Hepatocyte (in vitro differentiated cells): ENCODE results near the gene TANC1. TPM values are rescaled to one million over a fixed set of nuclear protein-coding genes. Genes with fewer than 3 reads are reported as not detected.

ENCODE experiments used
- DNase-seq: peaks from one replicate; pipeline ENCODE4 v3.0.0-alpha.2; 2016; ENCODE audit warnings: low spot score
- H2AFZ ChIP-seq: fragments of 200-600 bp; sonication (generic); 2 replicates; pipeline ENCODE4 v1.6.0; 2016; ENCODE audit warnings: antibody characterized with exemption, mild to moderate bottlenecking
- H3K27ac ChIP-seq: fragments of 200-600 bp; sonication (generic); 2 replicates; pipeline ENCODE4 v1.5.1; 2016; ENCODE audit warnings: mild to moderate bottlenecking
- H3K27me3 ChIP-seq: fragments of 200-600 bp; sonication (generic); 2 replicates; pipeline ENCODE4 v1.6.1; 2016
- H3K36me3 ChIP-seq: fragments of 200-600 bp; sonication (generic); replicated peaks from 2 replicates; pipeline ENCODE4 v1.5.1; 2016; ENCODE audit warnings: low read depth; ENCODE audit not compliant: insufficient read depth
- H3K4me1 ChIP-seq: fragments of 200-600 bp; sonication (generic); 2 replicates; pipeline ENCODE4 v1.5.1; 2016; ENCODE audit warnings: mild to moderate bottlenecking, moderate library complexity; ENCODE audit not compliant: insufficient read depth
- H3K4me2 ChIP-seq: fragments of 200-600 bp; sonication (generic); 2 replicates; pipeline ENCODE4 v1.6.0; 2016
- H3K4me3 ChIP-seq: fragments of 200-600 bp; sonication (generic); 2 replicates; pipeline ENCODE4 v1.5.1; 2016; ENCODE audit warnings: mild to moderate bottlenecking
- H3K79me2 ChIP-seq: fragments of 200-600 bp; sonication (generic); 2 replicates; pipeline ENCODE4 v1.6.0; 2017; ENCODE audit warnings: mild to moderate bottlenecking
- H3K9me2 ChIP-seq: fragments of 200-600 bp; sonication (generic); replicated peaks from 2 replicates; pipeline ENCODE4 v1.6.0; 2017; ENCODE audit warnings: mild to moderate bottlenecking; ENCODE audit not compliant: insufficient read depth
- H3K9me3 ChIP-seq: fragments of 200-600 bp; sonication (generic); 2 replicates; pipeline ENCODE4 v1.5.1; 2016; ENCODE audit warnings: low read depth, mild to moderate bottlenecking
- H4K20me1 ChIP-seq: fragments of 200-600 bp; sonication (generic); 2 replicates; pipeline ENCODE4 v1.6.0; 2016; ENCODE audit warnings: mild to moderate bottlenecking; ENCODE audit not compliant: insufficient read depth, poor library complexity, severe bottlenecking
- EZH2 ChIP-seq: fragments of 200-600 bp; sonication (generic); IDR thresholded peaks from 2 replicates; pipeline ENCODE4 v1.6.1; 2016; ENCODE audit warnings: antibody characterized with exemption, mild to moderate bottlenecking, borderline replicate concordance
- EZH2phosphoT487 ChIP-seq: fragments of 200-600 bp; sonication (generic); IDR thresholded peaks from one replicate; pipeline ENCODE4 v1.6.1; 2018; ENCODE audit warnings: antibody characterized with exemption, mild to moderate bottlenecking, low read depth, moderate library complexity; ENCODE audit not compliant: unreplicated experiment, severe bottlenecking
- WGBS: methylation state at CpG from one replicate; pipeline ENCODE4 v1.1.6; 2016; ENCODE audit warnings: low lambda C conversion rate; ENCODE audit errors: missing lambda C conversion rate; 5-methylcytosine and 5-hydroxymethylcytosine counted together
- polyA plus RNA-seq: library from polyadenylated mRNA; unstranded; fragments of >200 nt; fragmentation: Nextera tagmentation; extraction: Ambion mirVana; gene quantifications from 2 replicates; pipeline ENCODE4 v1.2.1, GENCODE V29; 2016
- total RNA-seq: library from RNA; depleted of rRNA; stranded (reverse); fragments of >200 nt; gene quantifications from 2 replicates; pipeline ENCODE4 v1.2.3, GENCODE V29; 2014
- TF ChIP-seq, protein P1 (sequence below): fragments of 200-600 bp; sonication (generic); IDR thresholded peaks from 2 replicates; pipeline ENCODE4 v1.5.1; 2016; ENCODE audit warnings: antibody characterized with exemption, mild to moderate bottlenecking; ENCODE audit not compliant: poor library complexity

The TANC1 gene
- total and polyA plus RNA-seq, 2 experiments from 2014 or later, result 8.3 to 18.5 TPM

DNA sequence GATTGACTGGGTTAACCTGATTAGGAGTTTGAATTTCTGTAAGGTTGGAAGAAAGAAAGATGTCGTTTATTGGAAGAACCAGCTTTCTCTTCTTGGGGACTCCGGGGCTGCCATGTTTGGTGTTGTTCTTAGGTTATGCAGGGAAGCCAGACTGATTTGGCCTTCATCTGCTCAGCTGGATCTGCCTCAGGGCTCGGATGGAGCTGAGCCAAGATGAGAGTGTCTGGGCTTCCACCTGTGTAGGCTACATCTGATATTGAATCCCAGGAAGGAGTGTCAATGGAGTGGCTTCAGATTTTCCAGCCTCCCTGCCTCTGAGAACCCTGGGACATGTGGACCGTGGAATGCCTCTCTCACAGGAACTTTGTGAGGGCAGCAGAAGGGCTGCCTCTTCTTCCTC, 192.0 kb downstream of the TANC1 start:
- Histone ChIP-seq H3K9me2 (no peaks in the 10 kb centered on the region), H3K4me3 (no peak overlapping the region), H4K20me1 (no peaks in the 10 kb centered on the region), H3K4me1 (peaks cover 30% of the 10 kb centered on the region), H3K27ac (no peak overlapping the region), H3K27me3 (no peaks in the 10 kb centered on the region), H3K4me2 (no peak overlapping the region), H2AFZ (no peak overlapping the region), H3K9me3 (no peaks in the 10 kb centered on the region), H3K79me2 (peaks cover 5% of the 10 kb centered on the region), H3K36me3 (no peaks in the 10 kb centered on the region)
- WGBS, result 89% methylated on average over 4 of the region's 4 CpGs
- no peak for DNase-seq
- TF ChIP-seq, protein P1, sequence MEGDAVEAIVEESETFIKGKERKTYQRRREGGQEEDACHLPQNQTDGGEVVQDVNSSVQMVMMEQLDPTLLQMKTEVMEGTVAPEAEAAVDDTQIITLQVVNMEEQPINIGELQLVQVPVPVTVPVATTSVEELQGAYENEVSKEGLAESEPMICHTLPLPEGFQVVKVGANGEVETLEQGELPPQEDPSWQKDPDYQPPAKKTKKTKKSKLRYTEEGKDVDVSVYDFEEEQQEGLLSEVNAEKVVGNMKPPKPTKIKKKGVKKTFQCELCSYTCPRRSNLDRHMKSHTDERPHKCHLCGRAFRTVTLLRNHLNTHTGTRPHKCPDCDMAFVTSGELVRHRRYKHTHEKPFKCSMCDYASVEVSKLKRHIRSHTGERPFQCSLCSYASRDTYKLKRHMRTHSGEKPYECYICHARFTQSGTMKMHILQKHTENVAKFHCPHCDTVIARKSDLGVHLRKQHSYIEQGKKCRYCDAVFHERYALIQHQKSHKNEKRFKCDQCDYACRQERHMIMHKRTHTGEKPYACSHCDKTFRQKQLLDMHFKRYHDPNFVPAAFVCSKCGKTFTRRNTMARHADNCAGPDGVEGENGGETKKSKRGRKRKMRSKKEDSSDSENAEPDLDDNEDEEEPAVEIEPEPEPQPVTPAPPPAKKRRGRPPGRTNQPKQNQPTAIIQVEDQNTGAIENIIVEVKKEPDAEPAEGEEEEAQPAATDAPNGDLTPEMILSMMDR, result no peak
- TF ChIP-seq EZH2phosphoT487 (no peak), EZH2 (no peak)

DNA sequence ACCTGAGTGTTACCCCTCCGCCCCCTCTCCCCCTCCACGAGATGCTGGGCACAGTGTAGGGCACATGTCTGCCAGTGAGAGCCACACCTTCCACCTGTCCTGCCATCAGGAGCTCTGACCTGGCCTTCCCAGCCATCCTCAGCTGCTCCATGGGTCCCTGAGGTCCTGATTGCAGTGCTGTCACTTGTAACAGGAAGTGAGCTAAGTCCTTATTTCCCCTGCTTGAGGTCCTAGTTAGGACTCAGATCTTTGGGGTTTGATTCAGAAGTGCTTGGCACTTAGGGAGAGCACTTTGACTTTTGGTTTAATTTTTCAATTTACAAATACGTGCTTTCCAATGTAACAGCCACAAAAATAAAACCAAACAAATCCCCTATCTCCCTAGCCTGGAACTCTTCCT, 192.5 kb downstream of the TANC1 start:
- WGBS, result 86% methylated on average over 3 of the region's 3 CpGs
- Histone ChIP-seq H3K36me3 (no peaks in the 10 kb centered on the region), H3K27me3 (no peaks in the 10 kb centered on the region), H3K79me2 (peaks cover 5% of the 10 kb centered on the region), H3K4me2 (no peak overlapping the region), H3K4me1 (peaks cover 25% of the 10 kb centered on the region), H2AFZ (no peak overlapping the region), H4K20me1 (no peaks in the 10 kb centered on the region), H3K27ac (no peak overlapping the region), H3K4me3 (no peak overlapping the region), H3K9me2 (no peaks in the 10 kb centered on the region), H3K9me3 (no peaks in the 10 kb centered on the region)
- no peak for DNase-seq
- TF ChIP-seq EZH2 (no peak), EZH2phosphoT487 (no peak)
- TF ChIP-seq, protein P1, result no peak

GRCh38 chr2:159163930-159164329, 195.5 kb downstream of the TANC1 start:
- Histone ChIP-seq H3K27me3 (no peaks in the 10 kb centered on the region), H3K4me1 (peaks cover 14% of the 10 kb centered on the region), H3K4me2 (peak overlapping the region; percentile 51), H3K9me3 (no peaks in the 10 kb centered on the region), H4K20me1 (no peaks in the 10 kb centered on the region), H3K9me2 (no peaks in the 10 kb centered on the region), H3K27ac (no peak overlapping the region), H3K79me2 (peaks cover under 1% of the 10 kb centered on the region), H2AFZ (no peak overlapping the region), H3K36me3 (no peaks in the 10 kb centered on the region), H3K4me3 (no peak overlapping the region)
- TF ChIP-seq, protein P1, result no peak
- no peak for TF ChIP-seq EZH2
- TF ChIP-seq EZH2phosphoT487, result no peak
- no peak for DNase-seq
- WGBS, result 74% methylated on average over 6 of the region's 6 CpGs

- H2AFZ ChIP-seq, result no peak overlapping the region
- H3K4me1 ChIP-seq, result peaks cover 14% of the 10 kb centered on the region
- H3K4me2 ChIP-seq, result peak overlapping the region; percentile 51
- H3K79me2 ChIP-seq, result no peaks in the 10 kb centered on the region
- no peaks in the 10 kb centered on the region for H4K20me1 ChIP-seq
- H3K27ac ChIP-seq, result peak overlapping the region; percentile 34
- no peaks in the 10 kb centered on the region for H3K9me3 ChIP-seq
- no peak for TF ChIP-seq EZH2phosphoT487
- no peak for TF ChIP-seq EZH2
- TF ChIP-seq, protein P1, result no peak
- H3K9me2 ChIP-seq, result no peaks in the 10 kb centered on the region
- H3K4me3 ChIP-seq, result no peak overlapping the region
- 43% methylated on average over 3 of the region's 3 CpGs for WGBS
- DNase-seq, result no peak
- H3K36me3 ChIP-seq, result no peaks in the 10 kb centered on the region
- H3K27me3 ChIP-seq, result no peaks in the 10 kb centered on the region
These were observed 196.0 kb downstream of the TANC1 start for GRCh38 chr2:159164457-159164911.
